SK-N-SH treated with all-trans-retinoic acid at 6 μM for 48 hours (cell line): ENCODE results near the gene RGS19.

Experiments used
- ATAC-seq: fragments of 200-7000 bp; cut with Tn5 transposase; 3 replicates; pipeline ENCODE4 v1.9.1; 2020; ENCODE audit warnings: mild to moderate bottlenecking, moderate library complexity
- ARNTL ChIP-seq: fragments of 450-650 bp; formaldehyde crosslinking; IDR thresholded peaks from 2 replicates; pipeline ENCODE4 v1.5.0; 2020; ENCODE audit warnings: low read depth, mild to moderate bottlenecking, moderate library complexity, borderline replicate concordance
- BACH2 ChIP-seq: fragments of 250-450 bp; sonication (Bioruptor Pico); IDR thresholded peaks from 2 replicates; pipeline ENCODE4 v1.9.0; 2021; ENCODE audit warnings: mild to moderate bottlenecking, borderline replicate concordance
- CREB5 ChIP-seq: fragments of 250-450 bp; sonication (Bioruptor Pico); IDR thresholded peaks from 2 replicates; pipeline ENCODE4 v1.5.1; 2020; ENCODE audit warnings: low read depth, mild to moderate bottlenecking, moderate library complexity
- CSDC2 ChIP-seq: fragments of 250-450 bp; sonication (Bioruptor Pico); IDR thresholded peaks from 2 replicates; pipeline ENCODE4 v1.5.0; 2020; ENCODE audit warnings: mild to moderate bottlenecking, moderate library complexity
- CSRNP3 ChIP-seq: fragments of 250-450 bp; sonication (Bioruptor Pico); IDR thresholded peaks from 2 replicates; pipeline ENCODE4 v1.5.1; 2021; ENCODE audit warnings: mild to moderate bottlenecking, moderate library complexity
- ESRRG ChIP-seq: fragments of 250-450 bp; sonication (Bioruptor Pico); IDR thresholded peaks from 2 replicates; pipeline ENCODE4 v1.6.1; 2021; ENCODE audit warnings: mild to moderate bottlenecking
- GLIS3 ChIP-seq: fragments of 250-450 bp; sonication (Bioruptor Pico); IDR thresholded peaks from 2 replicates; pipeline ENCODE4 v1.5.0; 2020; ENCODE audit warnings: mild to moderate bottlenecking, moderate library complexity
- ISL1 ChIP-seq: fragments of 250-450 bp; sonication (Bioruptor Pico); IDR thresholded peaks from 2 replicates; pipeline ENCODE4 v2.1.2; 2022; ENCODE audit warnings: mild to moderate bottlenecking, moderate library complexity
- OSR1 ChIP-seq: fragments of 250-450 bp; sonication (Bioruptor Pico); IDR thresholded peaks from 2 replicates; pipeline ENCODE4 v1.8.0; 2022; ENCODE audit warnings: moderate library complexity, mild to moderate bottlenecking, inconsistent platforms
- PATZ1 ChIP-seq: fragments of 250-450 bp; sonication (Bioruptor Pico); IDR thresholded peaks from 2 replicates; pipeline ENCODE4 v1.8.0; 2020; ENCODE audit warnings: mild to moderate bottlenecking, moderate library complexity, borderline replicate concordance
- POU6F1 ChIP-seq: fragments of 250-450 bp; sonication (Bioruptor Pico); IDR thresholded peaks from 2 replicates; pipeline ENCODE4 v1.8.0; 2021; ENCODE audit warnings: low read depth, mild to moderate bottlenecking, moderate library complexity, borderline replicate concordance
- PPARA ChIP-seq: fragments of 250-450 bp; sonication (Bioruptor Pico); IDR thresholded peaks from 2 replicates; pipeline ENCODE4 v1.5.0; 2020; ENCODE audit warnings: mild to moderate bottlenecking, borderline replicate concordance
- RARB ChIP-seq: fragments of 250-450 bp; sonication (Bioruptor Pico); IDR thresholded peaks from 2 replicates; pipeline ENCODE4 v1.8.0; 2021; ENCODE audit warnings: mild to moderate bottlenecking, moderate library complexity
- SNAI2 ChIP-seq: fragments of 250-450 bp; sonication (Bioruptor Pico); IDR thresholded peaks from 2 replicates; pipeline ENCODE4 v1.5.0; 2020; ENCODE audit warnings: mild to moderate bottlenecking, moderate library complexity
- TOX ChIP-seq: fragments of 250-450 bp; sonication (Bioruptor Pico); IDR thresholded peaks from 2 replicates; pipeline ENCODE4 v1.8.0; 2021; ENCODE audit warnings: mild to moderate bottlenecking, moderate library complexity, borderline replicate concordance
- TSHZ2 ChIP-seq: fragments of 250-450 bp; sonication (Bioruptor Pico); IDR thresholded peaks from 2 replicates; pipeline ENCODE4 v1.5.0; 2020; ENCODE audit warnings: mild to moderate bottlenecking, moderate library complexity
- ZC3H10 ChIP-seq: fragments of 250-450 bp; sonication (Bioruptor Pico); IDR thresholded peaks from 2 replicates; pipeline ENCODE4 v1.5.1; 2021; ENCODE audit warnings: mild to moderate bottlenecking, moderate library complexity
- ZFP3 ChIP-seq: fragments of 250-450 bp; sonication (Bioruptor Pico); IDR thresholded peaks from 2 replicates; pipeline ENCODE4 v1.5.0; 2020; ENCODE audit warnings: mild to moderate bottlenecking, moderate library complexity
- ZFP30 ChIP-seq: fragments of 450-650 bp; formaldehyde crosslinking; IDR thresholded peaks from 2 replicates; pipeline ENCODE4 v1.5.0; 2022; ENCODE audit warnings: mild to moderate bottlenecking, moderate library complexity
- ZNF565 ChIP-seq: fragments of 450-650 bp; formaldehyde crosslinking; conservative IDR thresholded peaks from 2 replicates; pipeline ENCODE4 v1.5.0; 2020; ENCODE audit warnings: low read depth, mild to moderate bottlenecking, moderate library complexity
- ZNF70 ChIP-seq: fragments of 450-650 bp; formaldehyde crosslinking; IDR thresholded peaks from 2 replicates; pipeline ENCODE4 v1.5.0; 2020; ENCODE audit warnings: mild to moderate bottlenecking, moderate library complexity
- ZNF8 ChIP-seq: fragments of 450-650 bp; formaldehyde crosslinking; IDR thresholded peaks from 2 replicates; pipeline ENCODE4 v1.5.0; 2020; ENCODE audit warnings: mild to moderate bottlenecking, moderate library complexity

Gene RGS19

GRCh38 chr20:64039293-64040160 is 39.8 kb downstream of the RGS19 start (continued):
- TF ChIP-seq PATZ1 (CRISPR knock-in tag): no peak
- TF ChIP-seq ZC3H10 (CRISPR knock-in tag): no peak
- no peak for TF ChIP-seq ZNF565
- TF ChIP-seq ZNF8 (CRISPR knock-in tag): no peak
- no peak for TF ChIP-seq ZFP30 (CRISPR knock-in tag)
- TF ChIP-seq CSDC2 (CRISPR knock-in tag): no peak
- TF ChIP-seq CSRNP3 (CRISPR knock-in tag): no peak
- TF ChIP-seq ARNTL: no peak
- TF ChIP-seq TOX (CRISPR knock-in tag): no peak
- no peak for TF ChIP-seq ZFP3 (CRISPR knock-in tag)
- no peak for TF ChIP-seq SNAI2

- TF ChIP-seq PPARA (CRISPR knock-in tag): no peak
- no peak for TF ChIP-seq PATZ1 (CRISPR knock-in tag)
- peak; percentile 87 for ATAC-seq
These were observed 40.6 kb downstream of the RGS19 start for GRCh38 chr20:64038565-64039292.

- TF ChIP-seq CSDC2 (CRISPR knock-in tag) (no peak), ISL1 (CRISPR knock-in tag) (no peak), SNAI2 (no peak), RARB (CRISPR knock-in tag) (no peak), ARNTL (no peak), CREB5 (CRISPR knock-in tag) (no peak), BACH2 (no peak), OSR1 (CRISPR knock-in tag) (no peak), TSHZ2 (CRISPR knock-in tag) (no peak), GLIS3 (CRISPR knock-in tag) (no peak), ZC3H10 (CRISPR knock-in tag) (no peak), ESRRG (no peak), ZFP3 (CRISPR knock-in tag) (no peak), PATZ1 (CRISPR knock-in tag) (no peak), ZNF8 (CRISPR knock-in tag) (no peak), TOX (CRISPR knock-in tag) (no peak), POU6F1 (CRISPR knock-in tag) (no peak), ZNF70 (no peak), PPARA (CRISPR knock-in tag) (no peak)
- peak; percentile 4; the same call in 2 of the 3 replicates for ATAC-seq
These were observed 41.1 kb downstream of the RGS19 start for GRCh38 chr20:64038224-64038564.
